Measurements from ENCODE around the gene CFAP52.
"Not testable (repeated sequence)": the region's sequence is repeated elsewhere in the genome, so short reads cannot be mapped to it uniquely, and the experiment has no call there.

CFAP52 gene

GRCh38 chr17:9566067-9566466 is 10.4 kb upstream of the CFAP52 start:
- Histone ChIP-seq H3K27ac (replicated peaks) (no peak overlapping the region), H3K27me3 (ENCODE audit: insufficient read depth, poor library complexity, severe bottlenecking) (no peaks in the 10 kb centered on the region), H3K4me3 (replicated peaks; ENCODE audit: insufficient read depth, low read length) (no peak overlapping the region)
- TF ChIP-seq GABPA (IDR thresholded peaks at IDR 0.05; ENCODE audit: low read depth) = no peak
- no peak for TF ChIP-seq SPI1 (IDR thresholded peaks at IDR 0.05; ENCODE audit: borderline replicate concordance, low read depth)
- DNase-seq (ENCODE audit: low read depth in 1 of 2, low spot score in 1 of 2) = no peak

DNA sequence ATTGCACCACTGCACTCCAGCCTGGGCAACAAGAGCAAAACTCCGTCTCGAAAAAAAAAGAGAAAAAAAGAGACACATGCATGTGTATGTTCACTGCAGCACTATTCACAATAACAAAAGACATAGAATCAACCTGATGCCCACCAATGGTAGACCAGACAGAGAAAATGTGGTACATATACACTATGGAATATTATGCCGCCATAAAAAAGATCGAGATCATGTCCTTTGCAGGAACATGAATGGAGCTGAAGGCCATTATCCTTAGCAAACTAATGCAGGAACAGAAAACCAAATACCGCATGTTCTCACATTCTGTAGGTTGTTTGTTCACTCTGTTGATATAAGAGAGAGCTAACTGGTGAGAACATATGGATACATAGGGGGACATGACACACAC is 9.7 kb upstream of the CFAP52 start:
- H3K27ac ChIP-seq (replicated peaks); H3K4me3 ChIP-seq (replicated peaks; ENCODE audit: insufficient read depth, low read length); DNase-seq (ENCODE audit: low read depth in 1 of 2, low spot score in 1 of 2); H3K27me3 ChIP-seq (ENCODE audit: insufficient read depth, poor library complexity, severe bottlenecking): not testable (repeated sequence)

DNA sequence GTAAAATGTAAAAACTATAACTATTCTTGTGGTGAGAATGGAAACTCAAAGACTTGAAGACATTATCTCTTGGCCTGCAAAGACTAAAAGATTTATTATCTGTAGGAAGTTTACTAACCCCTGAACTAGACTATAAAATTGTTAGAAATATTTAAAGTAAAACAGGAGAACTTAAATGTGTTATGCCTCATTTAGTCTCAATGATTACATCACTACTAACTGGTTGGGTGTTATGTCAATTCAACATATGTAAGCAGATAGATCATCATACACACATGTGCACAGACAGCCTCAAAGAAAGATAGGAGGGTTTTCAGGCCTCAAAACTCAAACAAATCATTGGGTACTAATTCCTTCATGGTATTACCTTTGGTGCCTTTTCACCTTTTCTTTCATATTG is 8.4 kb upstream of the CFAP52 start:
- no peak for DNase-seq (ENCODE audit: low read depth in 1 of 2, low spot score in 1 of 2)
- Histone ChIP-seq H3K4me3 (replicated peaks; ENCODE audit: insufficient read depth, low read length) (no peak overlapping the region), H3K27me3 (ENCODE audit: insufficient read depth, poor library complexity, severe bottlenecking) (no peaks in the 10 kb centered on the region), H3K27ac (replicated peaks) (no peak overlapping the region)
- TF ChIP-seq, protein P1, sequence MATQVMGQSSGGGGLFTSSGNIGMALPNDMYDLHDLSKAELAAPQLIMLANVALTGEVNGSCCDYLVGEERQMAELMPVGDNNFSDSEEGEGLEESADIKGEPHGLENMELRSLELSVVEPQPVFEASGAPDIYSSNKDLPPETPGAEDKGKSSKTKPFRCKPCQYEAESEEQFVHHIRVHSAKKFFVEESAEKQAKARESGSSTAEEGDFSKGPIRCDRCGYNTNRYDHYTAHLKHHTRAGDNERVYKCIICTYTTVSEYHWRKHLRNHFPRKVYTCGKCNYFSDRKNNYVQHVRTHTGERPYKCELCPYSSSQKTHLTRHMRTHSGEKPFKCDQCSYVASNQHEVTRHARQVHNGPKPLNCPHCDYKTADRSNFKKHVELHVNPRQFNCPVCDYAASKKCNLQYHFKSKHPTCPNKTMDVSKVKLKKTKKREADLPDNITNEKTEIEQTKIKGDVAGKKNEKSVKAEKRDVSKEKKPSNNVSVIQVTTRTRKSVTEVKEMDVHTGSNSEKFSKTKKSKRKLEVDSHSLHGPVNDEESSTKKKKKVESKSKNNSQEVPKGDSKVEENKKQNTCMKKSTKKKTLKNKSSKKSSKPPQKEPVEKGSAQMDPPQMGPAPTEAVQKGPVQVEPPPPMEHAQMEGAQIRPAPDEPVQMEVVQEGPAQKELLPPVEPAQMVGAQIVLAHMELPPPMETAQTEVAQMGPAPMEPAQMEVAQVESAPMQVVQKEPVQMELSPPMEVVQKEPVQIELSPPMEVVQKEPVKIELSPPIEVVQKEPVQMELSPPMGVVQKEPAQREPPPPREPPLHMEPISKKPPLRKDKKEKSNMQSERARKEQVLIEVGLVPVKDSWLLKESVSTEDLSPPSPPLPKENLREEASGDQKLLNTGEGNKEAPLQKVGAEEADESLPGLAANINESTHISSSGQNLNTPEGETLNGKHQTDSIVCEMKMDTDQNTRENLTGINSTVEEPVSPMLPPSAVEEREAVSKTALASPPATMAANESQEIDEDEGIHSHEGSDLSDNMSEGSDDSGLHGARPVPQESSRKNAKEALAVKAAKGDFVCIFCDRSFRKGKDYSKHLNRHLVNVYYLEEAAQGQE (IDR thresholded peaks at IDR 0.05; ENCODE audit: insufficient replicate concordance, low read depth) = no peak
- TF ChIP-seq, protein P2, sequence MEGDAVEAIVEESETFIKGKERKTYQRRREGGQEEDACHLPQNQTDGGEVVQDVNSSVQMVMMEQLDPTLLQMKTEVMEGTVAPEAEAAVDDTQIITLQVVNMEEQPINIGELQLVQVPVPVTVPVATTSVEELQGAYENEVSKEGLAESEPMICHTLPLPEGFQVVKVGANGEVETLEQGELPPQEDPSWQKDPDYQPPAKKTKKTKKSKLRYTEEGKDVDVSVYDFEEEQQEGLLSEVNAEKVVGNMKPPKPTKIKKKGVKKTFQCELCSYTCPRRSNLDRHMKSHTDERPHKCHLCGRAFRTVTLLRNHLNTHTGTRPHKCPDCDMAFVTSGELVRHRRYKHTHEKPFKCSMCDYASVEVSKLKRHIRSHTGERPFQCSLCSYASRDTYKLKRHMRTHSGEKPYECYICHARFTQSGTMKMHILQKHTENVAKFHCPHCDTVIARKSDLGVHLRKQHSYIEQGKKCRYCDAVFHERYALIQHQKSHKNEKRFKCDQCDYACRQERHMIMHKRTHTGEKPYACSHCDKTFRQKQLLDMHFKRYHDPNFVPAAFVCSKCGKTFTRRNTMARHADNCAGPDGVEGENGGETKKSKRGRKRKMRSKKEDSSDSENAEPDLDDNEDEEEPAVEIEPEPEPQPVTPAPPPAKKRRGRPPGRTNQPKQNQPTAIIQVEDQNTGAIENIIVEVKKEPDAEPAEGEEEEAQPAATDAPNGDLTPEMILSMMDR (IDR thresholded peaks at IDR 0.05; ENCODE audit: insufficient read depth, low read length) = no peak
- TF ChIP-seq GABPA (IDR thresholded peaks at IDR 0.05; ENCODE audit: low read depth) (no peak), POLR2AphosphoS5 (IDR thresholded peaks at IDR 0.05; ENCODE audit: low read depth) (no peak), SPI1 (IDR thresholded peaks at IDR 0.05; ENCODE audit: borderline replicate concordance, low read depth) (no peak)

GRCh38 chr17:9568957-9569588 is 7.4 kb upstream of the CFAP52 start:
- DNase-seq (ENCODE audit: low read depth in 1 of 2, low spot score in 1 of 2) = no peak
- Histone ChIP-seq H3K27ac (replicated peaks) (no peak overlapping the region), H3K4me3 (replicated peaks; ENCODE audit: insufficient read depth, low read length) (no peak overlapping the region), H3K27me3 (ENCODE audit: insufficient read depth, poor library complexity, severe bottlenecking) (no peaks in the 10 kb centered on the region)
- TF ChIP-seq GABPA (IDR thresholded peaks at IDR 0.05; ENCODE audit: low read depth) = no peak
- TF ChIP-seq, protein P1 (IDR thresholded peaks at IDR 0.05; ENCODE audit: insufficient replicate concordance, low read depth) = no peak
- no peak for TF ChIP-seq POLR2AphosphoS5 (IDR thresholded peaks at IDR 0.05; ENCODE audit: low read depth)
- TF ChIP-seq, protein P2 (IDR thresholded peaks at IDR 0.05; ENCODE audit: insufficient read depth, low read length) = no peak

GRCh38 chr17:9571201-9571600 is 5.2 kb upstream of the CFAP52 start:
- TF ChIP-seq SPI1 (IDR thresholded peaks at IDR 0.05; ENCODE audit: borderline replicate concordance, low read depth) = no peak
- TF ChIP-seq, protein P1 (IDR thresholded peaks at IDR 0.05; ENCODE audit: insufficient replicate concordance, low read depth) = no peak
- TF ChIP-seq, protein P2 (IDR thresholded peaks at IDR 0.05; ENCODE audit: insufficient read depth, low read length) = no peak
- TF ChIP-seq GABPA (IDR thresholded peaks at IDR 0.05; ENCODE audit: low read depth) = no peak
- no peak for TF ChIP-seq POLR2AphosphoS5 (IDR thresholded peaks at IDR 0.05; ENCODE audit: low read depth)
- Histone ChIP-seq H3K4me3 (replicated peaks; ENCODE audit: insufficient read depth, low read length) (no peak overlapping the region), H3K27ac (replicated peaks) (no peak overlapping the region), H3K27me3 (ENCODE audit: insufficient read depth, poor library complexity, severe bottlenecking) (no peaks in the 10 kb centered on the region)
- no peak for DNase-seq (ENCODE audit: low read depth in 1 of 2, low spot score in 1 of 2)

Measured in HL-60 (cell line).